ENCODE results near the gene ERAP2.
"Not testable (repeated sequence)": the region's sequence is repeated elsewhere in the genome, so short reads cannot be mapped to it uniquely, and the experiment has no call there.

ERAP2 gene

DNA sequence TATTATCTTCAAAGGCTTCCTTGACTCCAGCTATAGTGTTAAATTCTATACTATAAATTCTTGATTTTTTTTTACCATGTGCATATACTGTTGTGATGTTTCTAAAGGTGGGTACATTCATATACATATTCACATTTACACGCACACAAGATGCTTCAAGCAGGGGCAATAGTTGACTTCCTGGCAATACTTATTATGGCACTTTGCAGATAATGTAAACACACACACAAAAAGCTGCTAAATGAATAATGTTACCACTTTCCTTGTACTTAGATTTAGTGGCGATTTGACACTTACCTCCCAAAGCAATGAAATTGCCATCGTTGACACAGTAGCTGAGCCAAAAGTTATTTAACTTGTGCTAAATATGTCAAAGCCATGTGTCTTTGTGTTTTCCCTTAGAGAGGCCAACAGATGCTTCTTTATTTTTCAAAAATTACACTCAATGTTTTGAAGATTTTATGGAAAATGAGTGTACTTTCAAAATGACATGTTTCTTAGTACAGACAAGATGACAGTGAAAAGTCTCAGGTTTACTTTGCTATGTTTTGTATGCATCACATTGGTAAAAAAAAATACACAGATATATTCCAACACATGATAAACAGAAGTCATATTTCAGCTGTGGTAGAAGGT, 12.2 kb upstream of the ERAP2 start:
- DNase-seq: no peak

DNA sequence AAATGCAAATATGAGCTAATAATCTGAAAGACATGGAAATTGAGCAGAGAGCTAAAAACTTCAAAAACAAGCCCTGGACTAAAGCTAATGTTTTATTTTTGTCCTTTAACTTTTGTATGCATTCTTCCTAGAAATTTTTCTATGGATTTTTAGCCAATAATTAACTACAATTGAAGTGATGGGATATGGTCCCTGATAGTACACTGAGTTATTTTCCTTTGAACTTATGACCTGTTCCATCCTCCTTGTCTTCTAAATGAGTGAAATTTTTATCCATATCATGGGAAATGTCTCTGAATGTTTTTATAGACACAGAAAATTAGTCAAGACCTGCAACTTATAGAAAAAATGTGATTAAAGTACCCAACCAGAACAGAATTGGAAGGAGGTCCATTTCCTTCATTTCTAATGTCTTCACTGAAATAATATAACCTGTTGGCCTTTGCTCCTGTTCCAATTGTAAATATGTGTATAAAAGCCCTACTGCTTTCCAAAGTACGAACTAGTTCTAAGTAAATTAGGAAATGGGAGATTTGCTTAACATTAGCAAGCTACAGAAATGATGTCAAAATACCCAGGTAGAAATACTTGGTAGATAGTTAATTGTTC, 11.3 kb upstream of the ERAP2 start:
- no peak for DNase-seq

DNA sequence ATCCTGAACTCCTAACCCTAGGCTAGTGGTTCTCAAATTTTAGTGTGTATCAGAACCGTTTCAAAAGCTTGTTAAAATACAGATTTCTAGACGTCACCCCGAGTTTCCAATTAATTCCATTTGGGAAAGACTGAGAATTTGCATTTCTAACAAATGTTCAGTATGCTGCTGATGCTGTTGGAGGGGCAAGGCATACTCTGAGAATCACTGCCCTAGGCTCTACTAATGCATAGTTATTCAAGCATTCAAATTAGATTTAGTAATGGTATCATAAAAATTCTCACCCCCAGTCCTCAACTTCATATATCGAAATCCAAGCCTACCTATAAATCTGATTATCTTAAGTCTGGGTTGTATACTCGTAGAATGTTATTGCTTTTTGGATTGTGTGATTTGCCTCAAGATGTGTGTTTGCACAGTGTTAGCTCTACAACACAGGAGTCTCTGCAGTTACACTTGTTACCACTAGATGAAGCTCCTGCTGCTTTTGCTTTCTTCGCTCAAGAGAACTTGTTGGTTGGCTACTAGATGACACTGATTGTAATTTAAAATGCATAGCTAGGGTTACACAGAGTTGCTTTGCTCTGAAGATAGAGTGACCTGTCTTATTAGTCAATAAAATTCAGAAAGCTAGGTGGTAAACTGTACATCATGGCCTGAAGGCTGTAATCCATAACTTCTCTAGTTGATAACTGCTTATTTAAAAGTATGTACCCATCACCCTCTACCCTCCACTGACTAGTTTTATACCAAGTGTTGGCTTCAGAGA, 7.5 kb upstream of the ERAP2 start:
- DNase-seq: no peak

DNA sequence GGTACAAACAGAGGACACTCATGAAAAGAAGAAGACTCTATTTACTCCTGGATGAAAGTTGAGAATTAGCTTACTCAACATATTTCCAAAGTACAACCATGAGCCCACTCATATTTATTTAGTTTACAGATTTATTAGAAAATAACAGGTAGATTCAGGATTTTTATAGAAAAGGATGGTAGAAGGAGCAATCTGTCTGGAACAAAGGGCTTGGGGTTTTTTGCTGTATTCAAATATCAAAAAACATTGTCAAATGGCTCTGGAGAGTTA, 7.0 kb upstream of the ERAP2 start:
- no peak for DNase-seq

DNA sequence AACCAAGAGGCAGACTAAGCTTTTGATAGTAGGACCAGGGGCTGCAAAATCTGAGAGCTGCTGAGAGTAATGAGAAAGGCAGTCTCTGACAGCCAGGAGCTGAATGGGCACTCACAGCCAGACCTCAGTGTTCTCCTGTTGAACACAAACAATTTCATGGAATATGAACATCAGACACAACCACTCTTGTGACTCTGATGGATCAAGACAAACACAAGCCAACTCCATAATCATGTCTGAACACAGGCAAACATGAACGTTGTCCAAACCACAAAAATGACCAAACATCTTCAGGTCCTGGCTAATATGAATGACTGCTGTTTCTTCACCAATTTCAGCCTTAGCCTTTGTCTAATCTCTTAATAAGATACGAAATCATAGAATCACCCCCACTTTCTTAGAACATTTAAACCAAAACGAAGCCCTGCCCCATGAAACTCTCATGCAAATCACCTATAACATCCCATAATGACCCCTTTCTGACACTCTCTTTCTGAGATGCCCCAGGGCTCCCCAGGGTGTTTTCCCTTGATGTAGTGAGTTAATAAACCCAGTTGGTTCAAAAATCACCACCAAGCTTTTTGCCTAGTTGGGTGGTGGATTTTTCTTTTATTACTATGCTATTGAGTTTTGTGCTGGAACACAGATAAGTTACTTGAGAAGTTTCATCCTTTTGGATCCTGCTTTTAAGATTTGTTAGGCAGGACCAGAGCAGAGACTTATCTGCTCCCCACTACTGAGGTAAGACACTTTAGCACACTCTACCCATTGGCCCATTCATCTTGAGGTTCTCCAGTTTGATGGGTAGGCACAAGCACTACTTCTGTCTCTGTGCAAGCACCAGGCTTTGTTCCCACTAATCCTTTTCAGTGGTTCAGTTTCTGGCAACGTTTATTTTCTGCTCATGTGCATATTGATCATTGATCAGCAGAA, 5.9 kb upstream of the ERAP2 start:
- DNase-seq: peak; percentile 28

DNA sequence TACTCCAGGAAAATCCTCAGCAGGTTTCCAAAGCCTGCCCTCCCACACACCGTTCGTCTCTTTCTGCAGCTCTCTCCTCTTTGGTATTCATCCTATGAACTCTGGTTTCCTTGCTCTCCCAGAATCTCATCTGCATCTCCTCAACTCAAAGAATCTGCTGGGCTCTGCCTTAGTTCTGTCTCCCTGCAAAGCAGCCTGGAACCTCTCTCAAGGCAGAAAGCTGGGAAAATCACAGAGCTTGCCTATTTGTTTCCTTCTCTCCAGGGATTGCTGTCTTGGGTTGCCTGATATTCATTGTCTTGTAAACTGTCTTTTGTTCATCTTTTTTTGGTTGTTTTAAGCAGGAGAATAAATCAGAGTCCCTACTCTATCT, 5.3 kb upstream of the ERAP2 start:
- DNase-seq: no peak

DNA sequence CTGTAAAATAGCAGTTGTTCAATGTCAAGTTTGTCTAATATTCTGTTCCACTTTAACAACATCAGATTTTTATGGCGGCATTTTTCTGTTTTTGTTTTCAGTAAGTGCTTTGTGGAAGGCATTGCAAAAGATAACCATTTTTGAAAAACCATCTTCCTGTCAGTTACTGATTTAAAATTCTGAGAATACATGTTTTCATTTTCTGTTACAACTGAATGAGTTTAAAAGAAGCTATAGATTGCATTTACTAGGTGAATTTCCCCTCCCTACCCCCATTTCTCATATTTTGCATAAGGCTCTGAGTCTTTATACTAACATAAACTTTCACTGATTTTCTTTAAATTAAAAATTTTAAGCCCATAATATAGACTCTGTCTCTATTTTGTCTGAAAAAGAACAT, 4.6 kb upstream of the ERAP2 start:
- no peak for DNase-seq

DNA sequence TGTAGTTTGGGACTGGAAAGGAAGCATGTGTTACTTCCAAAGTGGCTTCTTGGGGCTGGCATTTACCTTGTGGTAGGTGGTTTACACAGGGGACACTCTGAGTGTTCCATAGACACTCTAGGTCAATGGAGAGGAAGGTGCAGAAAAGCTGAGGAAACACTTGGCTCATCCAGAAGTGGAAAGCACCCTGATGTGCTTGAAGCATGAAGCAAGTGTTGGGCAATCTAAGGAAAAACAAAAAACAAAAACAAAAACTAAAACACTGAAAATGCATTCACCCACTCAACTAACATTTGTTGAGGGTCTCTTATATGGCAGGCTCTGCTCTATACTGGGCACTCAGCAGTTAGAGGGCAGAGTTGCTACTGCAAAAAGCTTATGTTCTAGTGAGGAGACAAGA, 2.9 kb upstream of the ERAP2 start:
- DNase-seq: no peak

DNA sequence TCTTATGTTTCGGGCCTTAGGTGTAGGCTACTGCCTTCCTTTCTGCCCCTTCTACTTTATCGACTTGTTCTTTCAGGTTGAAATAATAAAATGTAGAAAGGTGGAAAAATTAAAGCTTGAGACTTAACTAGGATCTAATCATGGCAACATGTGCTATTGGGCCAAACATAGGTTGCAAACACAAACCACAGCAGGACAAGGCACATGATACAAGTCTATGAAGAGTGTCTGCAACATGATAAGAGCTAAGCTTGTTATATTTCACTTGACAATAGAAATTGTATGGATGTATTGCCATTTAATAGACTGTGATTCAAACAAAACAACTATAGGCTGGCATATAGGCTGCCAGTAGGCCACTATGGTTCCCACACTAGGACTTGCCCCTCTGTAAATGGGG, 1.7 kb upstream of the ERAP2 start:
- DNase-seq: no peak

DNA sequence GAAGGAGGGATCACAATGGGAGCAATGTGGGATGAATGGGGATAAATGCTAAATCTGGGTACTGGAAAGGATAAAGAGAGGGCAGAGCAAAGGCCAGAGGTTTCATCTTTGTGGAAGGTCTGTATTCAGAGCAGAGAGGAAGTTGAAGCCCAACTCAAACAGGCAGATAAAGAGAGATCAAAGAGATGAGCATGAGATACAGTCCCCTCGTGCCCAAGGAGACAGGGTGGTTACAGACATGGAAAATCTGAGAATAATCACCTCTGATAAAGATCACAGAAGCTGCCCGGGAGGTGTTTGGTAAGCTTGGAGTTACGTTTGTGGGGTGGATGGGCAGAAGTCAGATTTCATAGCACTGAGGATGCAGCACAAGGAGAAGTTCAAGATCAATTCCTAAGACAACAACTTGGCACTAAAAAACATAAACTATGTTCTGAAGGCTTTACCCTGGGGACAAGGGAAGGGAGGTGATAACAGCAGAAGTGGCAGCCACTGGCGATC, 459 bp upstream of the ERAP2 start:
- DNase-seq: no peak

DNA sequence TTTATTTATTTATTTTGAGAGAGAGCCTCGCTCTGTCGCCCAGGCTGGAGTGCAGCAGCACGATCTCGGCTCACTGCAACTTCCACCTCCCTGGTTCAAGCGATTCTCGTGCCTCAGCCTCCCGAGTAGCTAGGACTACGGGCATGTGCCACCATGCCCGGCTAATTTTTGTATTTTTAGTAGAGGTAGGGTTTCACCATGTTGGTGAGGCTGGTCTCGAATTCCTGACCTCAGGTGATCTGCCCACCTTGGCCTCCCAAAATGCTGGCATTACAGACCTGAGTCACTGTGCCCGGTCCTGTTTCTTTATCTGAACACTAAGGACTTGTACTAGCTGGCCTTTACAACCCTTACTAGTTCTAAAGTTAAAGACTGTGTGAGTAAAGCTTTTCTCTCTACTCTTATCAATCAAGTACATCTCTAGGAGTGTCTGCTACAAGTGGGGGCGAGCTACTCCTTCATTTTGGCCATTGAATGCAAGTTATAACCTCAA, 723 bp downstream of the ERAP2 start:
- DNase-seq: not testable (repeated sequence)

DNA sequence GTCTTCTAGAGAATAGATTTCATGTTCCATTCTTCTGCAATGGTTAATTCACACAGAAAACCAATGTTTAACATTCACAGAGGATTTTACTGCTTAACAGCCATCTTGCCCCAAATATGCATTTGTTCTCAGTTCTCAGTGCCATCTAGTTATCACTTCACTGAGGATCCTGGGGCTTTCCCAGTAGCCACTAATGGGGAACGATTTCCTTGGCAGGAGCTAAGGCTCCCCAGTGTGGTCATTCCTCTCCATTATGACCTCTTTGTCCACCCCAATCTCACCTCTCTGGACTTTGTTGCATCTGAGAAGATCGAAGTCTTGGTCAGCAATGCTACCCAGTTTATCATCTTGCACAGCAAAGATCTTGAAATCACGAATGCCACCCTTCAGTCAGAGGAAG, 3.4 kb downstream of the ERAP2 start:
- no peak for DNase-seq

DNA sequence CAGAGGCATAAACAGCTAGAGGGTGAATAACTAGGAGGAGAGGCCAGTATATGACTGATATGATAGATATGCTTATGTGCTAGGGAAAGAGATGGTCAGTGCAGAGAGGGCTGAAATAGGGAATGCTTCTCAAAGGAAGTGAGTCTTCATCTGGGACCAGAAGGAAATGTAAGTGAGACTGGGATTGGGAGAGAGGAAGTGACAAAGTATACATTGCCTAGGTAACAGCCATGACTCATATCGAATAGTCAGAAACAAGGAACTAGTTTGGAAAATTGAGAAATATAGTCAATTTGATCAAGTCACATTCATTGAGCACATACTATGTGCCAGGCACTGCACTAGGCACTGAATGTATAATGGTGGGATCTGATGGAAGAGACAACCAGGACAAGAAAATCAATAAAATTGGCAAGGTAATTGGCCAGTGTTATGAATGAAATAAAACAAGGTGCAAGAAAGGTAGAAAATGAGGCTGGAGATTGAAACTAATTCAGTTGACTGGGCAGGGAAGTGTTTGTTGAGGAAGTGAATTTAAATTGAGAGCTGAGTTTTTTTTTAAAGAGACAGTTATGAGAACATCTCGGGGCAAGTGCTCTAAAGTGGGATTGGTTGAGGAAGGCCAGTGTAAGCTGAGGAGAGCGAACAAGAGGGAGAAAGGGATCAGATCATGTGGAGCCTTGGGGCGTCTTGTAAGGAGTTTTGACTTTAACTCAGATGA, 4.3 kb downstream of the ERAP2 start:
- DNase-seq: no peak

DNA sequence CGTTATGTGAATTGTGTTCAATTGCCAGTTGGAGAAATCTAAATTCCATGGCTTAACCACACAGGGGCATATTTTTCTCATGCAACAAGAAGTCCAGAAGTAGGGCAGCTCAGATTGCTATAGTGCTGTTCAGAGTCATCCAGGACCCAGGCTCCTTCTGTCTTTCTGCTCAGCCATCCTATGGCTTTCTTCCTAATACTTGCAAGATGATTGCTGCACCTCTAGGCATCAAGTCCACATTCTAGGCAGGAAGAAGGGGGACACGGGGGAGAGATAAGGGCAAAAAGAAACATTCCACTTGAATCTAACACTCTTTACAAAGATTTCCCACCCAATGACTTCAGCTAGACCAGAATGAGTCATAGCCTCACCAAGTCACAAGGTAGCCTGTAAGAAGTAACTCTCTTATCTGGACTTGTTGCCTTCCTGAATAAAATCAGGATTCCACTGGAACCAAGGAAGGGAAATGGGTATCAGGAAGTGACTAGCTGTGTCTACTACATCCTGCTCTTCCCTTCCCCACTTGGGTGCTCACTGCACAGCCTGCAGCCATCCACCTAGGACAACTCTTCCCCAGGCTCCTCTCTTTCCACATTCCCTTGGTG, 5.3 kb downstream of the ERAP2 start:
- DNase-seq: no peak

DNA sequence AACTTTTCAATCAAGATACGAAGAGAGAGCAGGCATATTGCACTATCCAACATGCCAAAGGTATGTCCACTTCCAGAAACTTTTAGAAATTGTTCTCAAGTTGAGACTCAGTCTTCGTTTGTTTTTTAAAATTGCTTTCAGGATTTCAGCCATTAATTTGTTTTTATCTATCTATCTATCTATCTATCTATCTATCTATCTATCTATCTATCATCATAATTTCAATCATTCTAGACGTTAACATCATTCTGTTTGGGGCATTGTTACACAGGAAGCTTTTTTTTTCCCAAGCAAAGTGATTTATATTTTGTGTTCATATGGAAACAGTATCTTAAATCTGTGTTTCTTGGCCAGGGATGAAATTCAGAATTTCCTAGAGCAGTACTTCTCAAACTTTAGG, 7.6 kb downstream of the ERAP2 start:
- no peak for DNase-seq

DNA sequence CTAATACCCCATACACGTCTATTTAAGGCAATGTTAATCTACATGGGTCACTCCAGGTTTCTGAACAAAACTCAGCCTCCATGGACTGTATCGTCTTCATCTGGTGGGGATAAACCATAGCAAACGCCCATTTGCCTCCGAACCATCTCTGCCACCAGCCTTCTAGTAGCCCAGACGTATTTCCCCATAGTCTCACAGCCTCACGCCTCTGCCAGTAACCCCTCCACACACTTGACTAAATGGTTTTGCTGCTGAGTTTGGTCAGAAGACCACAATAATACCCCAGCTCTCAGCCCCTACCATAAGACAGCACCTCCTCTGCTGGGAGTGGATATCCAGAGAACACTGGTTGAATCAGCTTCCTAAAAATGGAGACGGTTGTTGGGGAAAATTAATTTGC, 8.7 kb downstream of the ERAP2 start:
- no peak for DNase-seq

DNA sequence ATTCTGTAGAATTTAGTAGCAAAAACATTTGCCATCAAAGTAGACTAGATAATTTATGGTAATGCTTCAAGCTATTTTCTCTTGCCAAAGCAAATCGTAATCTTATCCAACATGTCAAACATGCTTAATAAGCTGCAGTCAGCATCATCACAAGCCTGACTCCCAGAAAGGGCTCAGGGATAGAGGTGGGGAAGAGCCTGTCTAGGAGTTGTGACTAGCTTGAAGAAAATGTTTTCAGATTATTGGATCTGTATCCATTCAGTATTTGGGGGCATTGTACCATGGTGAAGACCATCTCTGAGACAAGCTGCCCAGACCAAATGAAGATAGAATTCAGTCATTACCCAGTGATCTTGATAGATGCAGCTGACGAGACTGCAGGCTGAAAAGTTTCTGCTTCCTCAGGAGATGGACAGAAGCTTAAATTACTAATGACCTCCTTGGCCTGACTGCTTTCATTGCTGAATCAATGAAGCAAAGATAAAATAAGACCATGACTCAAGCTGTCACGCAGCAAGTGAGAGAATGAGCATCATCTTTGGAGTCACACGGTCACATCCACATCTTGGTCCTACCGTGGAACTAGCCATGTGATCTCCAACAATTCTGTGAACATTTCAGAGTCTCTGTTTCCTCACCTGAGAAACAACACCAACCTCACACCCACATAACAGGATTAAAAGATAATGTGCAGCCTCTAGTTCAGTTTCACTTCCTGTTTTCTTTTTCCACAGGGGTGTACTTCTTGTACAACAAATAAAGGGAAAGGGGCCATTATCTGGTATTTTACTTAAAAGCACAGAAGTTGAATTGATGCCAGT, 9.4 kb downstream of the ERAP2 start:
- peak; percentile 31 for DNase-seq

DNA sequence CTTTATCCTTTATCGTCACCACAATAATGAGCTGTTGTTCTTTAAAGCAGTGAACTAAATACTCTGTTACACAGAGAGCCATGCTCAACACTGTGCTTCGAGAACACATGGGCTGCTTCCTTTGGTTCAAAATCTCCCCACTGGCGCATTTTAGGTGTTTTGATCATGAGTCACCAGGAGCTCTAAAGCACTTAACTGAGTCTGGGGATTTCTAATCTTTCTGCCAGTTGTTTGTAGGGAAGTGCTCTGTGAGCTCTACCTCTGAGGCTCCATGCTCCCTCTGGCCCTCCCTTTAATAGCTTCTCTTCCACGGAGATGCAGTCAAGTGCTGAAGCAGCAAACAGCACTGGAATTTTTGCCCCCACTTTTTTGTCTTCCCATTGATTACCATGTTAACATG, 17.0 kb downstream of the ERAP2 start:
- DNase-seq: no peak

DNA sequence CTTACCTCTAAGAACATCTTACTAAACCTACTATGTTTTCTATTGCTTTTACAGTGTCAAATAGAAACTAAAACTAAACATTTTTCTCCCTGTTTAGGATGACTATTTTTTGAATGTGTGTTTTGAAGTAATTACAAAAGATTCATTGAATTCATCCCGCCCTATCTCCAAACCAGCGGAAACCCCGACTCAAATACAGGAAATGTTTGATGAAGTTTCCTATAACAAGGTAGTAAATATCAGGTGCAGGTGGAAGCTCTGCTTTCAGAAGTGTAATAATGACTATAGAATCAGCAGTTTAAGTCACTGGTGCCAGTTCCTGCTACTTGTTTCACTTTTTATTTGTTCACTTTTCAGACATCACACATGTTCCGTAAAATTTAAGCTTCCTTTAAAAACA, 20.0 kb downstream of the ERAP2 start:
- peak; percentile 51 for DNase-seq

DNA sequence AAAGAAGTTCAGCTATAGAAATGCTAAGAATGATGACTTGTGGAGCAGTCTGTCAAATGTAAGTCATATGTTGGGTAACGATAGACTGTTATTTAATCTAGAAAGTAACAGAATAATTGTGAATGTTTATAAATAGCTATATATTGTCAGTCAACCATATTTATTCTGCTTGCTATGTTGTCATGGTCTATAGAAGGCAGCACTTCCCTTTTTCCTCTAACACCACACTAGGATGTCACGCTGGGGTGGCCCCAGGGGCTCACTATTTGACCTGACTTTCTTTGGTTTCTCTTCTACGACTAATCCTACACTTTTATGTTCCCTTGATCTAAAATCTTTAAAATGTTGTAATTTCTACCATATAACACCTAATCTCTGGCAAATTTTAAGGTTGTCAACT, 20.5 kb downstream of the ERAP2 start:
- peak; percentile 48 for DNase-seq

DNA sequence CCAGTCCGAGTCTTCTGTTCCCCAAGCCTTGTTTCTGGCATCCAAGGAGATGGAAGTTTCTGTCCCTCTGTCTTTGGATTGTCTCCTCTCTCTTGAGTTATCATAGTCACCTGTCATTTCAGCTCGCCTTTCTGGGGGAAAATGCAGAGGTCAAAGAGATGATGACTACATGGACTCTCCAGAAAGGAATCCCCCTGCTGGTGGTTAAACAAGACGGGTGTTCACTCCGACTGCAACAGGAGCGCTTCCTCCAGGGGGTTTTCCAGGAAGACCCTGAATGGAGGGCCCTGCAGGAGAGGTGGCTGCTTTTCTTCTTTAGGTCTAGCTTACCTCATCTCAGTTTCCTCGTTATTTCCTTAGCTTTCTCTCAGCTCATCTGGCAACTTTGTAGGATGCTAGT, 25.1 kb downstream of the ERAP2 start:
- DNase-seq: no peak
